Midbrain (tissue), 1 donor: ENCODE measurements around the gene MTM1.

Experiments
- DNase-seq: peaks from one replicate; lab custom pipeline; 2025; lab: John Stamatoyannopoulos, UW

Gene MTM1

GRCh38 chrX:150568320-150569154 is at the start of gene MTM1:
MTM1 (plus strand) TSS chrX:150568621; CDS start chrX:150592615, 23,994 bp downstream.
- DNase-seq = peak; percentile 93

GRCh38 chrX:150522494-150522893 is 45.9 kb upstream of the MTM1 start:
- DNase-seq = no peak

DNA sequence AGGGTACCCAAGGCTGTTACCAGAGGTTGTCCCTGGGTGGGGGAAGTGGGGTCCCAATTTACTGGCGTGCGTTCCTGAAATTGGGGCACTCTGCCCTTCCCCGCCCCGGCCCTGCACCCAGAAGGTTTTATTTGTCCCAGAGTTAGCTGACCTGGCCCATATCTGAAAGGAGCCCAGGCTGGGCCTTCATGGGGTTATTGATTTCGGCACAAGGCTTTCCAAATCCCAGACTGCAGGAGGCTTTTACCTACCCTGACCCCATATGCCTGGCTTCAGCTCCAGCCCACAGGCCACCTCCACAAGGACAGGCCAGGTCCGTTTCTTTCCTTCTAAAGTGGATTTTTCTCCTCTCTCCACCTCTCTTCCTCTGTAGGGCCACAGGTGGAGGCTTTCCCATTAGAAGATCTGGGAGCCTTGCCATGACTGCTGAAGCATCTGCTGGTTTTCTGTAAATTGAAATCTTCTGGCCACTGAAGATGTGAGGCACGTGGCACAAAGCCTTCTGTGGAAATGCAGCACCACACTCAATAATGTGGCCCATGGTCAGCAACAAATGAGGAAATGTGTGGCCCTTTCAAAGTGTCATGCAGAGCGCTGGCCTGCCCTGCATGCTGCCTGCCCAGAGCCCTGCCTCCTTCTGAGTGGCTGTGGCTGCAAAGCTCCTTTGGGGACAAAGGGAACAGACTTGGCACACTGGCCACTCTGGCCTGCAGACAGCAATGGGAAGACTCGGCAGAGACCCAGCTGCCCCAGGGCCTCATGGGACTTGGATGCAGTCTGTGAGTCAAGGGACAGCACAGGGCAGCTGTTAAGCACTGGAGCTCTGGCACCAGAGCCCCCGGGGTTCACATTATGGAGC is 43.1 kb upstream of the MTM1 start:
- DNase-seq = peak; percentile 83

DNA sequence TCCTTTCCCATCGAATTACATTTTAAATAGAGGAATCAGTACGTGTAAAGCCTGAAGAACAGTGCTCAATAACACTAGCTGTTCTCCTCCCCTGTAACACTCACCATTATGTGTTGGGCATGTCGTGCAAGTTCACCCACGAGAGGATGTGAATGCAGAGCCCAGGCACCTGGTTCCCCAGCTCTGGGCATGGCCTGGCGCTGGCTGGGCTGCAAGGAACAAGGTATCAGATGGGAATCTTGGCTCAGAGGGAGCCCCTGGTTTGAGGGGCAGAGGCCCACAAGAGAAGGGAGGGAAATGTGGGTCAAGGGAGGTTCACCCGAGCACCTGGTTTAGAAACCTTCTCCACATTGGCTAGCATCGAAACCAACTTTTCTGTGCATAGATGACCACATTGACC is 41.7 kb upstream of the MTM1 start:
- DNase-seq = no peak

DNA sequence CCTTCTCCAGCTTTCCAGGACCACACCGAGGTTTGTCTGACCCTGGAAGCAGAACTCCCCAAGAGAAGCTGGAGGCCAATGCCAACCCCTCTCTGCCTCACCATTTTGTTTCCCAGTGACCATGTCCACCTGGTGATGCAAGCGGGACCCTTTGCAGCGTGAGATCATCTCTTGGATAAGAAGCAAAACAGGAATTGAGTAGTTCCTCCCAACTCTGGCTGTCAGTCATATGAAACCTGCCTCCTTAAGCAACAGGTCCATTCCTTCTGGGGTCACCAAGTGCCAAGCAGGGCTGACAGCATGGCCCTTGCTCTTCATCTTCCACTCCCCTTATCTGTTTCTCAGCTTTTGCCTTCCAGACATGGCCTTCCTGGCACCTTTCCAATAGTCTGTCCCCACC is 41.3 kb upstream of the MTM1 start:
- DNase-seq = no peak

- no peak for DNase-seq
These were observed 38.8 kb upstream of the MTM1 start for GRCh38 chrX:150529587-150529986.

- DNase-seq = no peak
These were observed 37.6 kb upstream of the MTM1 start for GRCh38 chrX:150530821-150531220.

GRCh38 chrX:150531467-150531866 is 37.0 kb upstream of the MTM1 start:
- no peak for DNase-seq

DNA sequence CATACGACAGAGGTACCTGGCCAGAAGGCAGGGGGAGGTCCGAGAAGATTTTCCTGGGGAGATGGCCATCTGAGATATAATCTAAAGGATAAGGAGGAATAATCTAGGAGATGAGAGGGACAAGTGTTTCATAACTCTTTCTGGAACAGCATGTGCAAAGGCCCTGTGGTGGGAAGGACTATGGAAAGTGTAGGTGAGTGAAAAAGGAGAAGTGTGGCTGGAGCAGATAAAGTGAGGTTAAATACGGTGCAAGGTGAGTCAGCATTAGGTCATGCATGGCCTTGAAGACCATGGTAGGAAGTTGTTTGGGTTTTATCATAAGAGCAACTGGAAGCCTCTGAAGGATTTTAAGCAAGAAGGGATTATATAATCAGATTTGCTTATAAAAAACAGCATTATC is 34.6 kb upstream of the MTM1 start:
- no peak for DNase-seq

DNA sequence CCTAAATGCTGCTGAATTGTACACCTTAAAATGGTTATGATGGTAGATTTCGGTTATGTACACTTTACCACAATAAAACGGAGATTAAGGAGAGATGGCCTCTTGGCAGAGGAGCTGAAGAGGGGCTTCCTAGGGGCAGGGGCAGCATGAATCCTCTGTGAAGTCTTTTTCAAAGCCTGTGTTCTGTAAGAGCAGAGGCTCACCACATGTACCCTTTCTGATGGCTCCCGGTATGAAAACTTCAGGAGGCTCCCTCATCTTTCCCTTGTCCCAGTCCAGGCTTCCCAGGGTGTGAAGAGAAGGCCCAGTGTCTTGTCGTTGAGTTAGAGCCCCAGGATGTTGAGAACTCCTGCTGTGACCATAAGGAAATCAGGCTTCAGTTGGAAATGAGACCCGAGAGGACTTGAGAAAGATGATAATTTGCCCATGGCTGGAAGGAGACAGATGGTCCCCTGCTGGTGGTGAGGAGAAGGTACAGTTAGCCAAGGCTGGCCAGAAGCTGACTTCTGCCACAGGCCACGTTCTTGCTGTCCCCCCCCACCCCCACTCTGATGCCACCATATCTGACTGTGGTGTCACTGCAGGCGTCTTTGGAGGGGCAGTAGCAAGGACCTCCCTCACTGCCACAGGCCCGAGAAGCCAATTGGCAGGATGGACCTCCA is 31.8 kb upstream of the MTM1 start:
- no peak for DNase-seq

DNA sequence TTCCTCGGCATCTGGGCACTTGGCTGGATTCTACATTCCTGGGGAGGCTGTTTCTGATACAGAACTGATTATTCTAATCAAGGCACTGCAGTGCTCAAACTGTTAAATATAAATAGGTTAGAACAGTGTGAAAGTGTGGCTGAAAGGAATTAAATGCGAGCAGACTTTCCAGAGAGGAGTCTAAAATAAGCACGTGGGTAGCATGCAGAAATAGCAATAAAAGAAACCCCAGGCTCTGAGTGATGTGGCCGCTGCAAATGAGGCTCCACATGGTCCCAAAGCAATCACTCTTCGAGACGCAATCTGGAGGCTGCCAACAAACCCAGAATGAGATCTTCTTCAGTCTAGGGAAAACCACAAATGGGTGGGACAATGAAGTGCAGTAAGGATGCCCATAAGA is 30.6 kb upstream of the MTM1 start:
- no peak for DNase-seq

DNA sequence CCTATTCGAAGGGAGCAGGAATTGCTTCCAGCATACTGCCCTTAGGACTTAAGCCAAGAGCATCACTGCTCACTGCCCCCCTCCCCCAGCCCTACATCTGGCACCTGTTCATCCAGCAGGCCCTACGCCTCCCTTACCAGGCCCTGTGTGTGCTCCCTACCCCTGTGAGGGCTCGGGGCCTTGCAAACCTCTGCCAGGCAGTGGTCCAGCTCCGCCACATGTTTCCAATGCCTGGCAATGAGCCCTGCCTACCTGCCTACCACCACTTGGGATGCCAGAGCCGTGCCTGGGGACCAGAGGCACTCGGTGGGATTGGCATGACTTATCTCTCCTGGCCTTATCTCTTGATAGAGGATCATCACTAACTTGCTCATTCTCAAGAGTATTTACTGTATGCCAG is 27.5 kb upstream of the MTM1 start:
- DNase-seq = no peak

GRCh38 chrX:150542846-150543229 is 25.6 kb upstream of the MTM1 start:
- no peak for DNase-seq

- DNase-seq = no peak
These were observed 24.9 kb upstream of the MTM1 start for GRCh38 chrX:150543230-150544155.

- no peak for DNase-seq
These were observed 24.1 kb upstream of the MTM1 start for GRCh38 chrX:150544222-150544787.

- peak; percentile 55 for DNase-seq
These were observed 23.3 kb upstream of the MTM1 start for GRCh38 chrX:150544835-150545770.

DNA sequence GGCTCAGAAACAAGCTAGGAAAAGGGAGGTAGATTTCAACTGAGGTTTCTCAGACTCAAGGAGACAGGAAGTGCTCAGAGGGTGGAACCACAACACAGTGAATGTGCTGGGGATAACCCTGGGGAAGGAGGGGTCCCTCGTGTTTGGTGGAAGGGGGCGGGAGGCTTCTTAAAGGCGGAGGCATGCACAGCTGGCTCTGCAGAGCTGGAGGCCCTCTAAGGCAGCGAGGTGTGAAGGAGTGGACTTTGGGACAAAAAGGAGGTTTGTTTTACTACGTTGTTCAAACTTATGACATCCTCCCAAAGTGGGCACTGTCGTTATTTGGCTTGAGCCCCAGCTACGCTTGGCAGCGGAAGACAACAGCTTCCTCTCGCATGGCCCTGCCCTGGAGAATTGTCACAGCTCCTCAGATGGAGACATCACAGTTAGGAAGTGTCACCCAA is 21.7 kb upstream of the MTM1 start:
- no peak for DNase-seq

- peak; percentile 81 for DNase-seq
These were observed 20.9 kb upstream of the MTM1 start for GRCh38 chrX:150547375-150548115.

DNA sequence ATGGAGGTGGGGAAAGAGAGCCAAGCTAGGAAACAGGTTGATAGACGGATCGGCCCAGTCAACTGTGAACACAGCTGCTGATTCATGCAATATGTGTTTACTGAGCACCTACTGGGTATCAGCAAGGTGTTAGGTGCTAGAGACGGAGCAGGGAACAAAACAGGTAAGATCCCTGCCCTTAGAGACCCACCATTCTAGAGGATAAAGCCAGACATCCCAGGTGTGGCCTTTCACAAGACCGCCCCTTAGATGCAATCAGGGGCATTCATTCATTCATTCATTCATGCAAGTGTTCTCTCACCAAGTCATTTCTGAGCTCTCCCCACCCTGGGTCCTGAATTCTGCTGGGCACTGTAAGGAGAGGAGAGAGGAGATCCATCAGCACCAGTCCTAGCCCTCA is 20.2 kb upstream of the MTM1 start:
- DNase-seq = no peak
